Thoracic aorta (tissue), 2 donors: ENCODE measurements around the gene PRMT9. TPM values are rescaled to one million over a fixed set of nuclear protein-coding genes. Genes with fewer than 3 reads are reported as not detected.

Experiments
- ATAC-seq: fragments of 150-250 bp; one replicate; pipeline ENCODE4 v1.8.0; 2017; ENCODE audit warnings: low read depth; ENCODE audit not compliant: insufficient number of reproducible peaks, low FRiP score
- DNase-seq: peaks from one replicate; pipeline ENCODE4 v3.0.0-alpha.2; 2020; ENCODE audit warnings: low spot score
- H3K27ac ChIP-seq, 2 donors: fragments of 200-600 bp; sonication (generic); 1 replicate in 1 of 2; 2 replicates in 1 of 2; pipeline ENCODE4 v1.5.1; 2016; ENCODE audit warnings: mild to moderate bottlenecking in 2 of 2, moderate library complexity in 2 of 2
- H3K27me3 ChIP-seq: fragments of 200-600 bp; sonication (generic); replicated peaks from 2 replicates; pipeline ENCODE4 v1.6.0; 2016; ENCODE audit warnings: mild to moderate bottlenecking; ENCODE audit not compliant: insufficient read depth
- H3K36me3 ChIP-seq: fragments of 200-600 bp; sonication (generic); one replicate; pipeline ENCODE4 v1.5.1; 2016
- H3K4me1 ChIP-seq, 2 donors: fragments of 200-600 bp; sonication (generic); 1 replicate in 1 of 2; 2 replicates in 1 of 2; pipeline versions ENCODE4 v1.5.1 to v1.6.0; 2016; ENCODE audit warnings: low read depth in 2 of 2, mild to moderate bottlenecking in 1 of 2; ENCODE audit not compliant: control insufficient read depth in 1 of 2
- H3K4me3 ChIP-seq: fragments of 200-600 bp; sonication (generic); 2 replicates; pipeline ENCODE4 v1.5.1; 2016; ENCODE audit warnings: mild to moderate bottlenecking
- H3K9me3 ChIP-seq: fragments of 200-600 bp; sonication (generic); 2 replicates; pipeline ENCODE4 v1.5.1; 2016
- CTCF ChIP-seq: fragments of 200-600 bp; sonication (generic); IDR thresholded peaks from one replicate; pipeline ENCODE4 v1.5.1; 2019; ENCODE audit warnings: antibody characterized with exemption
- total RNA-seq, 2 donors: library from RNA; depleted of rRNA; stranded (reverse); fragments of >200 nt; gene quantifications; one replicate each; pipeline versions ENCODE4 v1.1.0 to v1.2.3, GENCODE V29; 2016

PRMT9 gene
- total RNA-seq, 2 donors from 2014 or later = 3.5 to 11.9 TPM

GRCh38 chr4:147626903-147627302 lies 57.1 kb downstream of the PRMT9 start:
- ATAC-seq (no peak), DNase-seq (no peak)
- Histone ChIP-seq H3K9me3 (no peaks in the 10 kb centered on the region), H3K36me3 (peaks cover 25% of the 10 kb centered on the region), H3K27me3 (no peaks in the 10 kb centered on the region), H3K4me1 (peaks cover 0 to under 1% of the 10 kb centered on the region in 2 donors), H3K4me3 (no peak overlapping the region), H3K27ac (no peak overlapping the region)
- TF ChIP-seq CTCF = no peak

DNA sequence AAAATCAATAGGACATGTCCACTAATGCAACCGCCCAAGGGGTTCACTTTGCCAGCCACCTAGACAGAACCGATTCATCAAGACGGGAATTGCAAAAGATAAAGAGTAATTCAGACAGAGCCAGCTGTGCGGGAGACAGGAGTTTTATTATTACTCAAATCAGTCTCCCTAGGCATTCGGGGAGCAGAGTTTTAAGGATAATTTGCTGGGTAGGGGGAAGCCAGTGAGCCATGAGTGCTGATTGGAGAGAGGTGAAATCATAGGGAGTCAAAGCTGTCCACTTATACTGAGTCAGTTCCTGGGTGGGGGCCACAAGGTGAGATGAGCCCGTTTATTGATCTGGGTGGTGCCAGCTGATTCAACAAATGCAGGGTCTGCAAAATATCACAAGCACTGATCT lies 58.2 kb downstream of the PRMT9 start:
- no peak for TF ChIP-seq CTCF
- DNase-seq = no peak
- peaks cover 21% of the 10 kb centered on the region for H3K36me3 ChIP-seq
- ATAC-seq = no peak
- no peaks in the 10 kb centered on the region for H3K9me3 ChIP-seq
- no peaks in the 10 kb centered on the region for H3K27me3 ChIP-seq
- H3K4me3 ChIP-seq = no peak overlapping the region
- H3K4me1 ChIP-seq = peaks cover 0 to 11% of the 10 kb centered on the region in 2 donors
- H3K27ac ChIP-seq = no peak overlapping the region

DNA sequence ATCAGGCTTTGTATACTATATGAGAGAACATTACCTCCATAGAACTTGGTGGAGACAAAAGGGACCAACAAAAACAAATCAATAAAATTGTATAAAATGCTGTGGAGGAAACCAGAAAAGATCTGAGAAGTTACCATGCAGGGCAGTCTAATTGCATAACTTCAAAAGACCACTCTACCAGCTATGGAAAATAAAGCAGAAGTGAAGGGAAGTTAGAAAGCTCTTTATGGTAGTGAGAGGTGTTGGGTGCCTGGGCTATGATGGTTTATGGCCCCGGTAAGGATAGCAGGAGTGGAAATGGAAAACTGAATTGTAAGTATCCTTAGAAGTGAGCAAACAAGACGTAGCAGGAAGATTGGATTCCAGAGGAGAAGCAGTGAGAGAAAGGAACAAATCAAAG lies 63.6 kb downstream of the PRMT9 start:
- DNase-seq = no peak
- no peak for ATAC-seq
- Histone ChIP-seq H3K36me3 (peaks cover 8% of the 10 kb centered on the region), H3K4me1 (peaks cover 22 to 42% of the 10 kb centered on the region in 2 donors), H3K27me3 (no peaks in the 10 kb centered on the region), H3K9me3 (no peaks in the 10 kb centered on the region), H3K4me3 (no peak overlapping the region), H3K27ac (no peak overlapping the region)
- TF ChIP-seq CTCF = no peak

DNA sequence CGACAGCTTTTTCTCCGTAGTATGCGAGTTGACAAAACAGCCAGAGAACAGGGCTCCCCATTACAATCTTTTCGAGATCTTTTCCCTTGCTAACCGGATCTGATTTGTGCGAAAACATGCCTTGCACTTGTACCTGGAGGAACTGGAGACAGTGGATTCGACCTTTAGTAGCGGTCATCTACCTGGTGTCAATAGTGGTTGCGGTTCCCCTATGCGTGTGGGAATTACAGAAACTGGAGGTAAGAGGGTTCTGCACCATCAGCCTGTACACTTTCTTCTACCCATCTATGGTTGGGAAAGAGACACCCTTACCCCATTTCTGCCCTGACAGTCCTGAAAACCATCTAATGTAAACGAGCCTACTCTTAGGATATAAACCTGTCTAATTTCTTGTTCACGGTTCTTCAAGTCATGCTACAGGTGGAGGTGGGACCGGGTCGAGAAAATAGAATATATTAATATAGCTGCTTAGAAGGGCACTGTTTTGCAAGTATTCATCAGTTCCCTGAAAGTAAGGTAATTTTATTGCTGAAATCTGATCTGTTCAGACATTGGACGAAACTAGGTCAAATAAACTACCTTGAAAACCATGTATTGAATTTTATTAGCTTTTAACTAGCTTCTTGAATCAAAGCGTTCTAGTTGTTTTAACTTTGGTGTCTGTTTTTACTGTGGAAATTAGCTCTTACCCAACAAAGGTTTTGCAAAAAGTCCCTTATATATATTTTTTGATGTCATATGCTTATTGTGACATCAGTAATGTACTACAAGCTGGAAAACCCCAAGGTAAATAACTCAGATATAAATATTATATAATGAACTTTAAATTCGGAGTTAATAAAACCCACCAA lies 65.9 kb downstream of the PRMT9 start:
- no peaks in the 10 kb centered on the region for H3K9me3 ChIP-seq
- ATAC-seq (no peak), DNase-seq (no peak)
- H3K4me1 ChIP-seq = peaks cover 22 to 42% of the 10 kb centered on the region in 2 donors
- peak overlapping the region; percentile 62 to 75 for H3K27ac ChIP-seq
- no peaks in the 10 kb centered on the region for H3K27me3 ChIP-seq
- peak overlapping the region; percentile 94 for H3K4me3 ChIP-seq
- TF ChIP-seq CTCF = no peak
- peaks cover 3% of the 10 kb centered on the region for H3K36me3 ChIP-seq

DNA sequence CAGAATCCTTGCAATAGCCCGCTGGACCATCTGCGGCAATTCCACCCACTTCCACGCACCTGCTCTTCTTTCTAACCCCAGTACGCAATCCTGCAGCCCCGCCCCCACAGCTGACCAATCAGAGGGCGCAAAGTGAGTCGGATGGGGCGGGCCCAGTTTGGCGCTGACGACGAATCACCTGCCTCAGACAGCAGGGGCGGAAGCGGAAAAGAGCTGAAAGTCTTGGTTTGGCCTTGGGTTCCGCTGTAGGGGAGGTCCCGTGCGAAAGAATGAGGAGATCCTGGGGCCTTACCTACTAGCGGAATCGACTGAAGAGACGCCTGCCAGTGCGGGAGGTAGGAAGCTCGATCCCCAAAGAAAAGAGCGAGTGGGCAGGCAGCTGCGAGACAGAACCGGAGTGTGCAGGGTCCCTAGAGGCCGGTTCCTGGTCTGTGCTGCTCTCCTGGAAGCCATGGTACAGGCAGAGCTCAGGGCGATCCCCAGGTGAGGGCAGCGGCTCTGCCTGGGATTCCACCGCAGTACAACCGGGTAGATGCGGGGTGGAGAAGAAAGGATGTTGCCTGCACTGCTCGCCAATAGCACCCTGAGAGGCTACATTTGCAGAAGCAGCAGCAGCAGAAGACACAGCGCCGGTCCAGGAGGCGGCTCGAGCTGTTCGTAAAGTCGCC lies 66.7 kb downstream of the PRMT9 start, which contains the start of gene TMEM184C:
Gene TMEM184C (plus strand): TSS at position 225 of the 668 bp plus-strand sequence. CDS start 560 bp downstream, outside the sequence.
- DNase-seq = peak; percentile 99
- H3K4me1 ChIP-seq = peaks cover 22 to 42% of the 10 kb centered on the region in 2 donors

More for the DNA sequence above, 66.7 kb downstream of the PRMT9 start, which contains the start of gene TMEM184C:
- peak; percentile 98 for ATAC-seq
- TF ChIP-seq CTCF = no peak
- peak within 1 kb of the TSS; percentile 62 to 75 for H3K27ac ChIP-seq
- H3K27me3 ChIP-seq = no peaks in the 10 kb centered on the region
- H3K36me3 ChIP-seq = no peaks in the 10 kb centered on the region
- no peaks in the 10 kb centered on the region for H3K9me3 ChIP-seq
- H3K4me3 ChIP-seq = peak within 1 kb of the TSS; percentile 94
